SH-SY5Y (cell line): ENCODE measurements around the gene AMPD2.

Source experiments
- GATA2 ChIP-seq: IDR thresholded peaks from 2 replicates; pipeline ENCODE4 v1.6.1; 2011; ENCODE audit warnings: mild to moderate bottlenecking, low read depth, low read length
- GATA3 ChIP-seq: IDR thresholded peaks from 2 replicates; pipeline ENCODE4 v1.6.1; 2011; ENCODE audit warnings: low read depth, mild to moderate bottlenecking, low read length, moderate library complexity

- TF ChIP-seq GATA2 (no peak), GATA3 (no peak)
Measured at GRCh38 chr1:109598156-109598555, 21.5 kb upstream of the AMPD2 start.
